ENCODE results near the gene CSNK2B. TPM values are rescaled to one million over a fixed set of nuclear protein-coding genes. Genes with fewer than 3 reads are reported as not detected.

Gene CSNK2B
- total RNA-seq, 2 experiments from 2014 or later = 230 to 245 TPM

DNA sequence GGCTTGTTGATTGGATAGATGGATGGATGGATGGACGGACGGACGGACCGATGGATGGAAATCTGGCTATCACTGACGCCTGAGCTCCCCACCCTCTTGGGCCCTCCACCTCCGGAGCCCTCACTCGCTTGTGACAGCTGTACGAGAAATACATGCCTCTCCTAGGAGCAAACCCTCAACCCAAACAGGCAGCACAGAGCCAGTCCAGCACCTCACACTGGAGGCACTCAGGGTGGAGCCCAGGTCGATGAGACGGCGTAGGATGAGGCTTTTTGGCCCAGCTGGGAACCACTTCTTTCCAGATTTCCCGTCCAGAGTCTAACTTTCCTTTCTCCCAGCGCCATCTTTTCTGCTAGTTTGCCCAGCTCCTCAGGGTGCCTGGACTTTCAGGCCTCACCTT lies 17.7 kb downstream of the CSNK2B start:
- no peaks in the 10 kb centered on the region for H4K20me1 ChIP-seq (ENCODE audit: insufficient read depth, low read length)
- POLR2A ChIA-PET = no interaction called here
- H3K4me2 ChIP-seq (ENCODE audit: low read length) = no peak overlapping the region
- intact Hi-C loops (cut with micrococcal nuclease; ENCODE audit: unreplicated experiment) = loop anchor here (10.0 kb wide), 2 partner anchors 211 to 459 kb away; partner anchors contain the start of gene EHMT2
- DNase-seq (ENCODE audit: low spot score) = no peak
- H3K9me2 ChIP-seq (ENCODE audit: insufficient read depth, low read length) = no peaks in the 10 kb centered on the region
- H3K79me2 ChIP-seq (ENCODE audit: insufficient read depth, low read depth, low read length) = no peaks in the 10 kb centered on the region
- CTCF ChIA-PET (ENCODE audit: unreplicated experiment) = no interaction called here
- TF ChIP-seq EZH2phosphoT487 (IDR thresholded peaks at IDR 0.05; ENCODE audit: borderline replicate concordance, low read depth, low read length) = no peak
- TF ChIP-seq, protein P1, sequence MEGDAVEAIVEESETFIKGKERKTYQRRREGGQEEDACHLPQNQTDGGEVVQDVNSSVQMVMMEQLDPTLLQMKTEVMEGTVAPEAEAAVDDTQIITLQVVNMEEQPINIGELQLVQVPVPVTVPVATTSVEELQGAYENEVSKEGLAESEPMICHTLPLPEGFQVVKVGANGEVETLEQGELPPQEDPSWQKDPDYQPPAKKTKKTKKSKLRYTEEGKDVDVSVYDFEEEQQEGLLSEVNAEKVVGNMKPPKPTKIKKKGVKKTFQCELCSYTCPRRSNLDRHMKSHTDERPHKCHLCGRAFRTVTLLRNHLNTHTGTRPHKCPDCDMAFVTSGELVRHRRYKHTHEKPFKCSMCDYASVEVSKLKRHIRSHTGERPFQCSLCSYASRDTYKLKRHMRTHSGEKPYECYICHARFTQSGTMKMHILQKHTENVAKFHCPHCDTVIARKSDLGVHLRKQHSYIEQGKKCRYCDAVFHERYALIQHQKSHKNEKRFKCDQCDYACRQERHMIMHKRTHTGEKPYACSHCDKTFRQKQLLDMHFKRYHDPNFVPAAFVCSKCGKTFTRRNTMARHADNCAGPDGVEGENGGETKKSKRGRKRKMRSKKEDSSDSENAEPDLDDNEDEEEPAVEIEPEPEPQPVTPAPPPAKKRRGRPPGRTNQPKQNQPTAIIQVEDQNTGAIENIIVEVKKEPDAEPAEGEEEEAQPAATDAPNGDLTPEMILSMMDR (conservative IDR thresholded peaks at IDR 0.05; ENCODE audit: low read length) = no peak
- no peaks in the 10 kb centered on the region for H3K9me3 ChIP-seq (ENCODE audit: low read length)
- H3K4me3 ChIP-seq (ENCODE audit: low read depth, low read length, poor library complexity, severe bottlenecking) = no peak overlapping the region
- peaks cover 15% of the 10 kb centered on the region for H3K4me1 ChIP-seq (ENCODE audit: insufficient read depth, low read length, poor library complexity, severe bottlenecking)
- H2AFZ ChIP-seq (ENCODE audit: low read length) = no peak overlapping the region
- peaks cover 21% of the 10 kb centered on the region; the same call in 1 of the 2 replicates for H3K36me3 ChIP-seq (ENCODE audit: insufficient read depth, low read length)
- no TSS peak for BruUV-seq (replicated peaks)
- H3K27ac ChIP-seq (ENCODE audit: low read depth, low read length, poor library complexity, severe bottlenecking) = no peak overlapping the region

DNA sequence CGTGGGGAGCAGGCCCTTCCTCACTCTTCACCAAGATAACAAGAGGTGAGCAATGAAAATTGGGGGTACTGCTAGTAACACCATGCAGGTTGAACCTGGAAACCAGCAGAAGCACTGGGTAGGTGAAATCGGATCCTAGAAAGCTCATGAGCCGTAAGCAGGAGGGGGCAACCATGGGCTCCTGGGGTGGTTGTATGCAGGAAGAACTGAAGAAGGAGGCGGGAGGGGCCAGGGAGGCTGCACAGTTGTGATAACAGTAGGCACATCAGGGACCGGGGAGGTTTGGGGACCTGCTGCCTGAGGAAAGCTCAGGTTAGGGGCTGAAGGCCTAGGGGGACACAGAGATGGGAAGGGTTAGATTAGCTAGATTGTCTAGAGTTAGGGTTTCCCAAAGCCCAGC lies 20.6 kb downstream of the CSNK2B start:
- Histone ChIP-seq H3K4me3 (ENCODE audit: low read depth, low read length, poor library complexity, severe bottlenecking) (no peak overlapping the region), H3K27ac (ENCODE audit: low read depth, low read length, poor library complexity, severe bottlenecking) (no peak overlapping the region), H3K4me1 (ENCODE audit: insufficient read depth, low read length, poor library complexity, severe bottlenecking) (peaks cover 13% of the 10 kb centered on the region), H3K79me2 (ENCODE audit: insufficient read depth, low read depth, low read length) (no peaks in the 10 kb centered on the region), H3K36me3 (ENCODE audit: insufficient read depth, low read length) (peaks cover 49% of the 10 kb centered on the region), H3K9me3 (ENCODE audit: low read length) (no peaks in the 10 kb centered on the region), H3K4me2 (ENCODE audit: low read length) (no peak overlapping the region), H3K9me2 (ENCODE audit: insufficient read depth, low read length) (no peaks in the 10 kb centered on the region), H2AFZ (ENCODE audit: low read length) (no peak overlapping the region), H4K20me1 (ENCODE audit: insufficient read depth, low read length) (no peaks in the 10 kb centered on the region)
- BruUV-seq (replicated peaks) = no TSS peak
- intact Hi-C loops (cut with micrococcal nuclease; ENCODE audit: unreplicated experiment) = loop anchor here (10.0 kb wide), 2 partner anchors 208 to 462 kb away; partner anchors contain the start of gene EHMT2
- ChIA-PET CTCF (ENCODE audit: unreplicated experiment) (no interaction called here), POLR2A (interaction anchor here (0.9 kb wide), 1 partner anchor 52 kb away, joined by 3 read pairs; no protein-coding TSS in a partner anchor)
- TF ChIP-seq, protein P1 (conservative IDR thresholded peaks at IDR 0.05; ENCODE audit: low read length) = no peak
- no peak for TF ChIP-seq EZH2phosphoT487 (IDR thresholded peaks at IDR 0.05; ENCODE audit: borderline replicate concordance, low read depth, low read length)
- no peak for DNase-seq (ENCODE audit: low spot score)

DNA sequence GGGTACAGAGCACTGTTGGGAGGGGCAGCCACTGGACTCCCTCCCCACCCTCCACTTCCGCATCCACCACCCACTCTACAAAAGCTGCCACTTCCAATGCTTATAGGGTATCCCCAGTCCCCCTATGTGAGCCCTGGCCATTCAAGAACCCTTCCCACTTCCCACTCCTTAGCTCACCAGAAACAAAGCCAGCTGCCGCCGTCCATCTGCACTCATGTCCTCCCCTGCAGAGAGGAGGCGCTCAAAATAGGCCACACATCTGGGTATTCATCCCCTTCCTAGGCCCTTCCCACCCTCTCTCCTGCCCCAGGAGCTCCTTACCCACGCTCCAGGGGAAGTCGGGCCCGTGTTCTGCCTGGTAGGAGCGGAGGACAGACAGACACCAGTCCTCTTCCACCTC lies 21.4 kb downstream of the CSNK2B start:
- Histone ChIP-seq H3K4me2 (ENCODE audit: low read length) (no peak overlapping the region), H2AFZ (ENCODE audit: low read length) (no peak overlapping the region), H3K36me3 (ENCODE audit: insufficient read depth, low read length) (peaks cover 56% of the 10 kb centered on the region), H3K79me2 (ENCODE audit: insufficient read depth, low read depth, low read length) (no peaks in the 10 kb centered on the region), H3K4me3 (ENCODE audit: low read depth, low read length, poor library complexity, severe bottlenecking) (no peak overlapping the region), H3K4me1 (ENCODE audit: insufficient read depth, low read length, poor library complexity, severe bottlenecking) (peaks cover 12% of the 10 kb centered on the region), H4K20me1 (ENCODE audit: insufficient read depth, low read length) (no peaks in the 10 kb centered on the region), H3K9me2 (ENCODE audit: insufficient read depth, low read length) (no peaks in the 10 kb centered on the region), H3K9me3 (ENCODE audit: low read length) (no peaks in the 10 kb centered on the region), H3K27ac (ENCODE audit: low read depth, low read length, poor library complexity, severe bottlenecking) (no peak overlapping the region)
- no TSS peak for BruUV-seq (replicated peaks)
- CTCF ChIA-PET (ENCODE audit: unreplicated experiment) = interaction anchor here (0.6 kb wide), 1 partner anchor 73 kb away, joined by 3 read pairs; no protein-coding TSS in a partner anchor
- TF ChIP-seq, protein P1 (conservative IDR thresholded peaks at IDR 0.05; ENCODE audit: low read length) = no peak
- POLR2A ChIA-PET = interaction anchor here (0.7 kb wide), 1 partner anchor 12 kb away, joined by 3 read pairs; no protein-coding TSS in a partner anchor
- DNase-seq (ENCODE audit: low spot score) = no peak
- intact Hi-C loops (cut with micrococcal nuclease; ENCODE audit: unreplicated experiment) = loop anchor here (10.0 kb wide), 2 partner anchors 207 to 463 kb away; partner anchors contain the start of gene EHMT2
